Tibial nerve (tissue), 4 donors: ENCODE measurements around the gene WNT4. TPM values are rescaled to one million over a fixed set of nuclear protein-coding genes. Genes with fewer than 3 reads are reported as not detected.

ENCODE experiments used
- DNase-seq, 2 donors: peaks; one replicate each; pipeline ENCODE4 v3.0.0-alpha.2; 2019; ENCODE audit warnings: low spot score in 2 of 2
- H3K27ac ChIP-seq, 4 donors: fragments of 200-600 bp; sonication (generic) in 3 of 4; one replicate each; pipeline ENCODE4 v1.5.1; 2017 to 2019; ENCODE audit warnings: mild to moderate bottlenecking in 1 of 4
- H3K27me3 ChIP-seq, 2 donors: fragments of 200-600 bp; sonication (generic) in 1 of 2; one replicate each; pipeline versions ENCODE4 v1.5.1 to v1.6.0; 2017 to 2019
- H3K36me3 ChIP-seq, 3 donors: fragments of 200-600 bp; sonication (generic); one replicate each; pipeline ENCODE4 v1.5.1; 2018 to 2019
- H3K4me1 ChIP-seq, 4 donors: fragments of 200-600 bp; sonication (generic) in 3 of 4; one replicate each; pipeline ENCODE4 v1.5.1; 2017 to 2019
- H3K4me3 ChIP-seq, 4 donors: fragments of 200-600 bp; sonication (generic) in 3 of 4; one replicate each; pipeline ENCODE4 v1.5.1; 2017 to 2019; ENCODE audit warnings: mild to moderate bottlenecking in 1 of 4, moderate library complexity in 1 of 4
- H3K9me3 ChIP-seq, 4 donors: fragments of 200-600 bp; sonication (generic) in 3 of 4; one replicate each; pipeline ENCODE4 v1.5.1; 2017 to 2019
- CTCF ChIP-seq, 5 experiments: fragments of 200-600 bp in 3 of 5; fragments of 450-650 bp in 2 of 5; sonication (generic) in 3 of 5; IDR thresholded peaks; one replicate each; pipeline ENCODE4 v1.5.1; 2016 to 2019; ENCODE audit warnings: antibody characterized with exemption in 5 of 5, mild to moderate bottlenecking in 3 of 5, moderate library complexity in 2 of 5
- EP300 ChIP-seq, 2 donors: sonication (generic); formaldehyde crosslinking; IDR thresholded peaks; one replicate each; pipeline ENCODE4 v1.6.1; 2017; ENCODE audit warnings: antibody characterized with exemption in 2 of 2, mild to moderate bottlenecking in 1 of 2
- POLR2A ChIP-seq, 2 donors: fragments of 450-650 bp; IDR thresholded peaks; one replicate each; pipeline ENCODE4 v1.6.1; 2017; ENCODE audit warnings: antibody characterized with exemption in 2 of 2, mild to moderate bottlenecking in 2 of 2, moderate library complexity in 2 of 2
- WGBS, 2 donors: methylation state at CpG; one replicate each; pipeline ENCODE4 v1.1.5; 2018; 5-methylcytosine and 5-hydroxymethylcytosine counted together
- total RNA-seq, 4 donors: library from RNA; depleted of rRNA; stranded (reverse); fragments of >200 nt; gene quantifications; one replicate each; pipeline ENCODE4 v1.1.0, GENCODE V29; 2016

Gene WNT4
- total RNA-seq, 4 donors from 2014 or later, result under 0.01 to 0.63 (median 0.20) TPM; not detected in 1

- Histone ChIP-seq H3K9me3 (peaks cover 0 to 8% (median 0%) of the 10 kb centered on the region in 4 donors), H3K4me1 (no peaks in the 10 kb centered on the region), H3K4me3 (no peak overlapping the region), H3K36me3 (no peaks in the 10 kb centered on the region), H3K27ac (no peak overlapping the region), H3K27me3 (peaks cover 0 to 26% of the 10 kb centered on the region in 2 donors)
- 91 to 96% methylated on average over 2 of the region's 2 CpGs for WGBS, 2 donors
- DNase-seq, result no peak
- TF ChIP-seq CTCF (IDR thresholded peaks at IDR 0.05) (no peak), POLR2A (IDR thresholded peaks at IDR 0.05) (no peak), EP300 (IDR thresholded peaks at IDR 0.05) (no peak)
These were observed 36.4 kb upstream of the WNT4 start for GRCh38 chr1:22179197-22179803.

GRCh38 chr1:22177354-22178003 is 34.6 kb upstream of the WNT4 start:
- DNase-seq, result no peak
- Histone ChIP-seq H3K36me3 (no peaks in the 10 kb centered on the region), H3K27me3 (peaks cover 0 to 8% of the 10 kb centered on the region in 2 donors), H3K4me1 (no peaks in the 10 kb centered on the region), H3K4me3 (no peak overlapping the region), H3K9me3 (peaks cover 0 to 8% (median 0%) of the 10 kb centered on the region in 4 donors), H3K27ac (no peak overlapping the region)
- WGBS, 2 donors, result 77 to 84% methylated on average over 9 of the region's 9 CpGs
- TF ChIP-seq CTCF (IDR thresholded peaks at IDR 0.05) (no peak), EP300 (IDR thresholded peaks at IDR 0.05) (no peak), POLR2A (IDR thresholded peaks at IDR 0.05) (no peak)

- TF ChIP-seq CTCF (IDR thresholded peaks at IDR 0.05) (no peak), POLR2A (IDR thresholded peaks at IDR 0.05) (no peak), EP300 (IDR thresholded peaks at IDR 0.05) (no peak)
- H3K27me3 ChIP-seq, result no peaks in the 10 kb centered on the region
- H3K36me3 ChIP-seq, result no peaks in the 10 kb centered on the region
- no peak overlapping the region for H3K27ac ChIP-seq
- H3K4me1 ChIP-seq, result no peaks in the 10 kb centered on the region
- no peak overlapping the region for H3K4me3 ChIP-seq
- 40 to 55% methylated on average over 5 of the region's 5 CpGs for WGBS, 2 donors
- DNase-seq, result no peak
- H3K9me3 ChIP-seq, result peaks cover 0 to 8% (median 0%) of the 10 kb centered on the region in 4 donors
These were observed 33.4 kb upstream of the WNT4 start for GRCh38 chr1:22176258-22176657.

- Histone ChIP-seq H3K27ac (no peak overlapping the region), H3K4me3 (no peak overlapping the region), H3K36me3 (no peaks in the 10 kb centered on the region), H3K27me3 (no peaks in the 10 kb centered on the region), H3K9me3 (peaks cover 0 to 7% (median 0%) of the 10 kb centered on the region in 4 donors), H3K4me1 (no peaks in the 10 kb centered on the region)
- TF ChIP-seq EP300 (IDR thresholded peaks at IDR 0.05) (no peak), CTCF (IDR thresholded peaks at IDR 0.05) (no peak), POLR2A (IDR thresholded peaks at IDR 0.05) (no peak)
- no peak for DNase-seq
- 83 to 86% methylated on average over 9 of the region's 9 CpGs for WGBS, 2 donors
These were observed 31.7 kb upstream of the WNT4 start for GRCh38 chr1:22174446-22175220.
